Ureter (tissue), 1 donor: ENCODE measurements around the gene KRT14. TPM values are rescaled to one million over a fixed set of nuclear protein-coding genes. Genes with fewer than 3 reads are reported as not detected.
"Not testable (repeated sequence)": the region's sequence is repeated elsewhere in the genome, so short reads cannot be mapped to it uniquely, and the experiment has no call there.

ENCODE experiments used
- DNase-seq: peaks from one replicate; pipeline ENCODE4 v3.0.0-alpha.2; 2020; ENCODE audit warnings: low spot score
- total RNA-seq: library from RNA; stranded (reverse); gene quantifications from one replicate; pipeline ENCODE4 v1.2.4, GENCODE V29; 2023
- donor health status: DM: yes; HTN: yes; CAD: no.

Gene KRT14
- total RNA-seq, result 0.52 TPM

DNA sequence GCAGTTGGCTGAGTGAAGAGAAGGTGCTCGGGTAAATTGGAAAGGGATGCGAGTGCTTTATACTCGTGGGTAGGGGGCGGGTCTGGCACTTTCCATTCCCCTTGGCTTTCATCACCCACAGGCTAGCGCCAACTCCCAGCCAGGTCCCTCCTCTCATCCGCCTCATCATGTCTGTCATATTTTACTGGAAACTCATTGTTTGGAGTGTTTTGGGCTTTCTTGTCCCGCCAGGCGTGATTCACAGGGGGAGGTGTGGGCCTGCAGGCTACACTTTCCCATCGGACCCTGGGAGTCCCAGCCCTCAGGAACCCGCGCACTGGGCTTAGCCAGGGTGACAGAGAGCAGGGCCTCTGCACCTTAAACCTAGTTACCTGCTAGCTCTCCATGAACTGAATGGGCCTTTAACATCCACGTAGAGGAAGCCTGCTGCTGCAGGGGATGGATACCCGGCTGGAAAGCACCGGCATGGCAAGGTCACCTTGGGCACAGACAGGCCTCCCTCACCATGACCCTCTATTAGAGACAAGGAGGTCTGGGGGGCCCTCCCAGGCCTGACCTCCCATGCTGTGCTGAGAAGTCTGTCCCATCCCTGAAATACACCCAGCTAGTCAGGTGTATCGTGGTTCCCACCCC, at the start of gene KRT14:
Gene KRT14 (minus strand): TSS at position 33 of the 633 bp plus-strand sequence. CDS start 61 bp downstream, outside the sequence.
- DNase-seq, result no peak

- no peak for DNase-seq
Observed at GRCh38 chr17:41635121-41636097, 48.7 kb upstream of the KRT14 start.

GRCh38 chr17:41634639-41635038, 47.9 kb upstream of the KRT14 start:
- no peak for DNase-seq

DNA sequence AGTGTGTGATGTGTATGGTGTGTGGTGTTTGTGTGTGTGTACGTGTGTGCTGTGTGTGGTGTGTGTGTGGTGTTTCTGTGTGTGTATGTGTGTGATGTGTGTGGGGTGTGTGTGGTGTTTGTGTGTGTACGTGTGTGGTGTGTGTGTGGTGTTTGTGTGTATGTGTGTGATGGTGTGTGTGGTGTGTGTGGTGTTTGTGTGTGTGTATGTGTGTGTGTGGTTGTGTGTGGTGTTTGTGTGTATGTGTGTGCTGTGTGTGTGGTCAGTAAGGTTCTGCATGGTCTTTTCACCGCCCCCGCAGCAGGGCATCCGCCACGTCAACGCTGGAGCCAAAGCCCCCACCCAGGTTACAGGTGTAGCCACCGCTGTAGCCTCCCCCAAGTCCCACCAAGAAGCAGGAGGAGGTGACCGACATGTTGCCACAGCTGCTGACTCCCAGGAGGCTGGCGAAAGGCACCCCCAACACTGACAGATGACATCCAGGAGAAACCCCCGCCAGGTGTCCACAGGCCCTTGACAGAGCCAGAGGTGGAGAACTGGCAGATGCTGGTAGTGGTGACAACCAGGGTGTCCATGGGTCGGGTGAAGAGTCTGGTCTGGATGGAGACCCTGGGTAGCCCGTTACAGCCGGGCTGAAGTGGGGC, 47.0 kb upstream of the KRT14 start:
- no peak for DNase-seq

DNA sequence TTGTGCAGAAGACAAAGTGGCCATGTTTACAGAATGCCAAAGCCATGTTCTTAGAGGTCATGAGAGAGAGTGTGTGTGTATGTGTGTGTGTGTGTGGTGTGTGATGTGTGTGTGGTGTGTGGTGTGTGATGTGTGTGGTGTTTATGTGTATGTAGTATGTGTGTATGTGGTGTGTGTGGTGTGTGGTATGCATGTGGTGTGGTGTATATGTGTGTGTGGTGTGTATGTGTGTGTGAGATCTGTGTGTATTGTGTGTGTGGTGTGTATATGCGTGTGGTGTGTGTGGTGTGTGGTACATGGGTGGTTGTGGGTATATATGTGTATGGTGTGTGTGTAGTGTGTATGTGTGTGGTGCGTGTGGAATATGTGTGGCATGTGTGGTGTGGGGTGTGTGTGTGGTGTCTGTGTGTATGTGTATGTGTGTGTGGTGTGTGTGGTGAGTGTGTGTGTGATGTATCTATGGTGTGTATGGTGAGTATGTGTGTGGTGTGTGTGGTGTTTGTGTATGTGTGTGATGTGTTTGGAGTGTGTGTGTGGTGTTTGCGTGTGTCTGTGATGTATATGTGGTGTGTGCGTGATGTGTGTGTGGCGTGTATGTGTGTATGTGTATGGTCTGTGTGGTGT, 45.9 kb upstream of the KRT14 start:
- DNase-seq, result no peak

GRCh38 chr17:41631898-41632285, 45.2 kb upstream of the KRT14 start:
- DNase-seq, result no peak

GRCh38 chr17:41631025-41631897, 44.6 kb upstream of the KRT14 start:
- DNase-seq, result no peak

DNA sequence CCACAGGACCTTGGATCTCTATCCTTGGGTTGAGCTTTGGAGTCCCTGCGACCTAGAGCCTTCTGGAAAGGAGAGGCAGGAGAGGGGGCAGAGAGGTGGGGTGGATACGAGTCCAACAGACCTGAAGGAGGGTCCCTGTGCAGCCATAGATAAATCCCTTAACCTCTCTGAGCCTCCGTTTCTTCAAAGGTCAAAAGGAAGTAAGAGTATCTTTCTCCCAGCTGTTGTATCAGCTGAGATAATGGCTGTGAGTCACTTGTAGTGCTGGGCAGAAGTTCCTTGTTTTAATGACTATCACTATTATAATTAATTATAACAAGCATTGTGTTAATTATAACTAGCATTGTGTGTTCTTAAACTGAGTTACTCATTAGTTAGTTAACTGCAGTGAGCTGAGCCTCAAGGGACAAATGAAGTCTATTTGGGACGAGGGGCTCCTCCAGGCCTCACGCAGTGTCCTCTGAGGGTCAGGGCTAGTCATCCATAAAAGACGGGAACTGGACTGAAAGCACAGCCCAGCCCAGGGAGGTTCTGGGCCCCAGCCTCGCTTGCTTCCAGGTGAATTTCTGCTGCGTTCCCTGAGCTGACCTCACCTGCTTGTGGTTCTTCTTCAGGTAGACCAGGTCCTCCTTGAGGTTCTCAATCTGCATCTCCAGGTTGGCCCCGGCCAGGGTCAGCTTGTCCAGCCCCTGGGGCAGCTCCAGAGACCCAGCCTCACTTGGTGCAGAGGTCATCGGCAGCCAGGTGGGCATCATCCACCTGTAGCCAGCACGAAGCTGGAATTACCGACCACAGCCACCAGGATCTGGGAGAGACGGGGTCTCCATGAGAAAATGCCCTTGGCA, 43.4 kb upstream of the KRT14 start:
- no peak for DNase-seq

GRCh38 chr17:41629316-41629715, 42.6 kb upstream of the KRT14 start:
- DNase-seq, result no peak

DNA sequence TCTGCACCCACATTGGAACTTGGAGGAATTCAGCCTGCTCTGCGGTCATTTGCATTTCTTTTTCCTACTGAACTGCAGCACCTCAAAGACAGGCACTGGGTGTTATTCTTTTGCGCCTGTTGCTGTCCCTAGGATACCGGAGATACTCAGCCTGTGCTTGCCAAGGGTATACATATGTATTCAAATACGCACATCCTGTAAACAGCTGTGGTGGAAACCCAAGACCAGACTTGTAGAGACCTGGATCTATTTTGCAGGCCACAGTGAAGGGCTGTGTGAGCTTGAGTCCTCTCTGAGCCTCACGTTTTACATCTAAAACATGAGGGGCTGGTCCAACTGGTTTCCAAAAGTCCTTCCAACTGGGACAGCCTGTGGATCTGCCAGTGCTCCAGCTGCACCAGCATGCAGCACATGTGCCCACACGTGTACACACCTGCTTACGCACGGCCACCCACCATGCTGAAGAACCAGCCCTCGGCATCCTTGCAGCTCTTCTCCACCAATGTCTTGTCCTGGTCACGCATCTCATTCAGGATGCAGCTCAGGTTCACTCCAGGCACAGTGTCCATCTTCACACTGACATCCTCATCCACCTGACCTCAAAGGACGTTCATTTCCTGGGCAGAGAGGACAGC, 42.0 kb upstream of the KRT14 start:
- DNase-seq, result not testable (repeated sequence)

DNA sequence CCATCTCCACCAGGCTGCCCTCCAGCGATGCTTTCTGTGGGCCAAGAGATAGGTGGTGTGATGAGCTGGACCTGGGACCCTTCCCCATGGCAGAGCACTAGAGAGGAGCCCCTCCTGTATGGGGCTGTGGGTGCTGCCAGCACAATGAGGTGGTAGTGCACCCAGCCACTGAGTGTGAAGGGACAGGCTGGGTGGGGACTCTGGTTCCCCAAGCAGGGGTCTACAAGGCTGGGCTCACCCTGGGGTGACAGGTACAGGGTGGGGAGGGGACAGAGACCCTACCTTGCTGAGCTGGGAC, 41.3 kb upstream of the KRT14 start:
- DNase-seq, result not testable (repeated sequence)

- DNase-seq, result no peak
Observed at GRCh38 chr17:41627316-41628072, 40.8 kb upstream of the KRT14 start.

GRCh38 chr17:41626914-41627295, 40.2 kb upstream of the KRT14 start:
- DNase-seq, result not testable (repeated sequence)

GRCh38 chr17:41626028-41626913, 39.6 kb upstream of the KRT14 start:
- DNase-seq, result not testable (repeated sequence)

- peak; percentile 89 for DNase-seq
Observed at GRCh38 chr17:41625602-41626001, 38.9 kb upstream of the KRT14 start.

DNA sequence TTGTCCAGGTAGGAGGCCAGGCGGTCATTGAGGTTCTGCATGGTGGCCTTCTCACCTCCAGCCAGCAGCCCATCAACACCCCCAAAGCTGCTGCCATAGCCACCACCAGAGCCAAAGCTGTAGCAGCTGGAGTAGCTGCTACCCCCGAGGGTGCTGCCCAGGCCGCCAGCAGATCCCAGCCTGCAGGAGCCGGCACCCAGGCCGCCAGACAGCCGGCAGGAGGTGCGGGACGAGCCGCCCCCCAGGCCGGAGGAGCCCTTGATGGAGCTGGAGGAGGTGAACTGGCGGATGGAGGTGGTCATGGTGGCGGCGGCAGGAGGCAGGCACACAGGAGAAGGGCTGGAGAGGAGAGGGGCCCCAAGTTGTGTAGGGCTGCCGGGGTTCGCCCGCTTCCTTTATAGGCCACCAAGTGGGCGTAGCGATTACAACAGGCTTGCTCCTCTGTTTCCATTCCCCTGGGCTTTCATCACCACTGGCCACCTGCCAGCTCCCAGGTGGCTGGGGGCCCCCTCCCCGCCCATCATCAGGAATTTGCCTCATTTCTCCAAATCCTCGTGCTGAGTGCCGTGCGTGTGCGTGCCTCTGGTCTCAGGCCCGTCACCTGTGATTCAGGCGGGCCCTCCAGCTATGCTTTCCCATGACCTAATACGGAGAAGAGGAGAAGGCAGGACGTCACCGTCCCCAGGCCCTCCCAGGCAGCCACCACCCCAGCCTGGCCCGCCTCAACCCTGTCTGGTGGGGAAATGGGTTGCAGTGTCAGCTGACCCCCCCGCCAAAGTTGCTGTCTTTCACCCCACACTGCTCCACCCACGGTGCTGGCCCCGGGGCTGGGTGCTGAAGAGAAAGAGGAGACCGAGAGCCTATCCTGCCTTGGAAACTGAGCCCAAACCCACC, 37.8 kb upstream of the KRT14 start, which contains the start of gene KRT17:
Gene KRT17 (minus strand): TSS at position 368 of the 894 bp plus-strand sequence. CDS start 66 bp downstream, at position 302.
- DNase-seq, result peak; percentile 74
